HEK293T (cell line): Measurements from ENCODE around the gene RPS3A.

Source experiments
- BHLHE40 ChIP-seq: fragments of 450-650 bp; IDR thresholded peaks from 2 replicates; pipeline ENCODE4 v1.6.1; 2016; ENCODE audit warnings: mild to moderate bottlenecking, moderate library complexity, borderline replicate concordance
- ELF4 ChIP-seq: fragments of 450-650 bp; IDR thresholded peaks from 2 replicates; pipeline ENCODE4 v1.6.1; 2017; ENCODE audit warnings: antibody characterized with exemption
- FOXK2 ChIP-seq: fragments of 450-650 bp; IDR thresholded peaks from 2 replicates; pipeline ENCODE4 v1.6.1; 2016; ENCODE audit warnings: mild to moderate bottlenecking
- FOXM1 ChIP-seq: fragments of 450-650 bp; IDR thresholded peaks from 2 replicates; pipeline ENCODE4 v1.6.1; 2017; ENCODE audit warnings: mild to moderate bottlenecking, borderline replicate concordance
- LEF1 ChIP-seq: fragments of 450-650 bp; IDR thresholded peaks from 2 replicates; pipeline ENCODE4 v1.6.1; 2017; ENCODE audit warnings: mild to moderate bottlenecking, borderline replicate concordance
- PKNOX1 ChIP-seq: fragments of 450-650 bp; IDR thresholded peaks from 2 replicates; pipeline ENCODE4 v1.6.1; 2016
- SP1 ChIP-seq: fragments of 450-650 bp; IDR thresholded peaks from 2 replicates; pipeline ENCODE4 v1.6.1; 2017
- ZNF384 ChIP-seq: fragments of 450-650 bp; IDR thresholded peaks from 2 replicates; pipeline ENCODE4 v1.6.1; 2016

DNA sequence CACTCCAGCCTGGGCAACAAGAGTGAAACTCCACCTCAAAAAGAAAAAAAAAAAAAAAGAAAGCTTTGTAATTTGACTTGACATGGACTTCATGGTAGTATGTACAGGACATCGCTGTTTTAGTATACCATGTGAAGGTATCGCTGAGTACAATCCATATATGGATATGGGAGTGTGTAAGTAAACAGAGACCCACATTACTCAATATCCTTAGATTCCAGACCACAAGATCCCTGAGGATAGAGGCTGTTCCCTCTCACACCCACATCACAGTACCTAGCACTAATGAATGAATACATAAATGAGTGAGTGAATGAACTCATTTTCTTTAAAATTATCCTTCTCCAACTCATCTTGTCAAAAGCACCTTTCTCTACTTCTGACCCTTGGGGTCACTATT is 8.4 kb upstream of the RPS3A start:
- no peak for TF ChIP-seq BHLHE40
- no peak for TF ChIP-seq ZNF384
- TF ChIP-seq LEF1, result no peak
- no peak for TF ChIP-seq ELF4
- TF ChIP-seq SP1, result no peak
- TF ChIP-seq PKNOX1, result no peak
- no peak for TF ChIP-seq FOXM1
- no peak for TF ChIP-seq FOXK2
